HG02623 (cell line): Measurements from ENCODE around the gene OLFML2A.
"Not testable (repeated sequence)": the region's sequence is repeated elsewhere in the genome, so short reads cannot be mapped to it uniquely, and the experiment has no call there.

Experiments used
- ATAC-seq: cut with Tn5 transposase; IDR thresholded peaks from one replicate; pipeline ENCODE4 v1.9.1; 2021; ENCODE audit warnings: moderate library complexity; ENCODE audit not compliant: unreplicated experiment

OLFML2A gene

DNA sequence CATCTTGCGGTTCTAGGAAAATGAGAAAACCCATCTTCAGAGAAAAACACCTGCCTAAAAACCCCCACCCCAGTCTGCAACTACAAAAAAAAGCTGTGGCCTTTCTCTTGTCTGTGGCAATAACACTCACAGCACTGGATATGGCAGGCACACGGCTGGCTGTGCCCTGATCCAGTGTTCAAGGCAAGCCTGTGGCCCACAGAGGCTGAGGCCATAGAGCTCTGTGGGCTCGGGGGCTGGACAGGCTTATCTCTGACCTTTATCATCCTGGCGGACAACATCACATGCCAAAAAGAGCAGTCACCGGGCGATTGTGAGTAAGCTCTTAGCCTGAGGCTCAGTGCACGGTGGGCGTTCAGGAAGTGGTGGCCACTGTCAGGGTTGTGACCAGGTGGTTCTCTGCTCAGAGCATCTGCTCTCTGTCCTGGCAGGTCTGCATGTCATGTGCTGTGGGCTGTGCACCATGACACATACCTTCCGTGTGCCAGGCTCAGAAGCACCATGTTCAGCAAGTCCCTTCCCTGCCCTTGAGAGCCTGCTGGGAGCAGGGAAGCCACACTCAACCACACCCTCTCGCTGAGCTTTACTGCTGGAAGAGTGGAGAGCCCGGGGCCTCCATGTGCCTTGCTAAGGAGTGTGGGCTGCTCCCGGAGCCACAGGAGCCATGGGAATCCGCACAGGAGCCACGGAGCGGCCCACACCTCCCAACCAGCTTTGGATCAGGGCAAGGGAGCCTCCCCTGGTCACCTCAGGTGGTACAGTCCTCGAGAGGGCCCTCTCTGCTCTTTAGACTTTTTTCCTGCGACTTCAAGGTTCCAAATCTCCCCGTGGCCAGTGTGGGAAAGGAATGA lies 41.7 kb downstream of the OLFML2A start:
- ATAC-seq = no peak

DNA sequence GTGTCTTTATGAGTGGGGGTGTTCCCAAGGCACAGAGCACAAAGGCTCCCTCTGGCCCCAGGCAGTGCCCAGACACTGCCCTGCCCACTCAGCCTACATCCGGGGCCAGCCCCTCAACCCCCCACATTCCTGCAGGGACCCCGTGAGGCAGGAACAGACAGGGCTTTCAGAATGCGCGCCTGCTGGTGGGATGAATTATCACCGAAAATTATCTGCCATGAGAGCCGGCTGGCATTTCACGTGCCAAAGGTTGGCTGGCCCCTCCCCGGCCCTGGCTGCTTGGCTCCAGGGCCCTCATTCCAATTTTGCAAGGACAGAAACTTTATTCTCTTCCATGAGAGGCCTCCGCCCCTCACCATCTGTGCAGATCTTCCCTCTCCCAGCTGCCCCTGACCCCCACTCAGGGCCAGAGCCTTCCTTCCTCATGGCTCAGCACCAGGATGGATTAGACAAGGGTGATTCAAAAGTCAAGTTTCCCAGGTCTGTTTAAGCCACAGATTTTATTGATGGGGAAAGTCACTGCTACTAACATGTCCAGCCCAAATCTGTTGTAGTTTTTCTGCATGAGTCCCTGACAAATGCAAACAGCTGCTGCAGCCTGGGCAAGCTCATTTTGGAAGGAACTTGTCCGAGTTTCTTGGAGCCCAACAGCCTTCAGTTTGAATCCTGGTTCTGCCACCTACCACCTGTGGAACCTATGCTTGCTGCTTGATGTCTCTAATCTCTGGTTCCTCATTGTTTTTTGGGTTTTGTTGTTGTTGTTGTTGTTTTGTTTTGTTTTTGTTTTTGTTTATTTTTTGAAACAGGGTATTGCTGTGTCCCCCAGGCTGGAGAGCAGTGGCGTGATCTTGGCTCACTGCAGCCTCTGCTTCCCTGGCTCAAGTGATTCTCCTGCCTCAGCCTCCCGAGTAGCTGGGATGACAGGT lies 44.0 kb downstream of the OLFML2A start:
- ATAC-seq = no peak

DNA sequence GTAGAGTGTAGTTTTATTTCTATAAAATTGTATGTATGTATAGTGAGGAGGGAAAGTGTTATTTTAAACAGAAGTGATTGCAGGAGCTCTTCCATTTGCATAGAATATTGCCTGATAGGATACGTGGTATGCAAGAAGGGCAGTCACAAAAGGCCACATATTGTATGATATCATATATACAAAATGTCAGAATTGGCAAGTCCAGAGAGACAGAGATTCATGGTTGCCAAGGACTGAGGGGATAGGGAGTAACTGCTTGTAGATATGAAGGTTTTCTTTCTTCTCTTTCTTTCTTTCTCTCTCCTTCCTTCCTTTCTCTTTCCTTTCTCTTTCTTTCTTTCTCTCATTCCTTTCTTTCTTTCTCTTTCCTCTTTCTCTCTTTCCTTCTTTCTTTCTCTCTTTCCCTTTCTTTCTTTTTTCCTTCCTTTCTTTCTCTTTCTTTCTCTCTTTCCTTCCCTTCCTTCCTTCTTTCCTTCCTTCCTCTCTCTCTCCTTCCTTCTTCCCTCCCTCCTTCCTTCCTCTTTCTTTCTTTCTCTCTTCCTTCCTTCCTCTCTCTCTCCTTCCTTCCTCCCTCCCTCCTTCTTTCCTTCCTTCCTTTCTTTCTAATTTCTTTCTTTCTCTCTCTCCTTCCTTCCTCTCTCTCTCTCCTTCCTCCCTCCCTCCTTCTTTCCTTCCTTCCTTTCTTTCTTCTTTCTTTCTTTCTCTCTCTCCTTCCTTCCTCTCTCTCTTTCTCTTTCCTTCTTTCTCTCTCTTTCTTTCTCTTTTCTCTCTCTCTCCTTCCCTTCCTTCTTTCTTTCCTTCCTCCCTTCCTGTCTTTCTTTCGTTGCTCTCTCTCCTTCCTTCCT lies 51.8 kb downstream of the OLFML2A start:
- ATAC-seq = no peak

DNA sequence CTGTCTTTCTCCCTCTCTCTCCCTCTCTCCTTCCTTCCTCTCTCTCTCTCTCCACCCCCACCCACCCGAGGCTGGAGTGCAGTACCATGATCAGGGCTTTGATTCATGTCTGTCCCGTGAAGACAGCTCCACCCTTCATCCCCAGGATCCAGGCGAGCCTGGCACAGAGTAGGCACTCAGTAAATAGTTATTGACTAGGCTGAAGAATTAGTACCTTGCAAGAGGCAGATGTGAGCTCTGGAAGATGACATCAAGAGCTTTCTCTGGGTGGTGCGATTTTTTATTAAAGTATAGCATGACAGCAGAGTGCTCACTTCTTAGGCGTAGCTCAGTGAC lies 52.4 kb downstream of the OLFML2A start:
- no peak for ATAC-seq

DNA sequence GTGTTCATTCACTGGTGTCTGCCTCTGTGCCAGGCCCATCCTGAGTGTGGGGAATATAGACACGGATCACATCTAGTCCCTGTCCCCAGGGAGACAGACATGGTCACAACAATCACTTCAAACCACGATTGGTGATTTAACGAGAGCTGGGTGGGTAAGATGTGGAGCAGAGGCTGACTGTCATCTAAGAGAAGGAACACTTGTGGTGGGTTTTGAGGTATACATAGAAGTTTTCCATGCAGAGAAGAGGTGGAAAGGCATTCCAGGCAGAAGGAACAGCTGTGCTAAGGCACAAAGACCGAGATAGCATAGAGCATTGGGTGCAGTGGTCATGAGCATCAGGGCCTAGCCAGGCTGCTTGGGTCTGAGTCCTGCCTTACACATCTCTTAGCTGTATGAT lies 53.7 kb downstream of the OLFML2A start:
- ATAC-seq = no peak

DNA sequence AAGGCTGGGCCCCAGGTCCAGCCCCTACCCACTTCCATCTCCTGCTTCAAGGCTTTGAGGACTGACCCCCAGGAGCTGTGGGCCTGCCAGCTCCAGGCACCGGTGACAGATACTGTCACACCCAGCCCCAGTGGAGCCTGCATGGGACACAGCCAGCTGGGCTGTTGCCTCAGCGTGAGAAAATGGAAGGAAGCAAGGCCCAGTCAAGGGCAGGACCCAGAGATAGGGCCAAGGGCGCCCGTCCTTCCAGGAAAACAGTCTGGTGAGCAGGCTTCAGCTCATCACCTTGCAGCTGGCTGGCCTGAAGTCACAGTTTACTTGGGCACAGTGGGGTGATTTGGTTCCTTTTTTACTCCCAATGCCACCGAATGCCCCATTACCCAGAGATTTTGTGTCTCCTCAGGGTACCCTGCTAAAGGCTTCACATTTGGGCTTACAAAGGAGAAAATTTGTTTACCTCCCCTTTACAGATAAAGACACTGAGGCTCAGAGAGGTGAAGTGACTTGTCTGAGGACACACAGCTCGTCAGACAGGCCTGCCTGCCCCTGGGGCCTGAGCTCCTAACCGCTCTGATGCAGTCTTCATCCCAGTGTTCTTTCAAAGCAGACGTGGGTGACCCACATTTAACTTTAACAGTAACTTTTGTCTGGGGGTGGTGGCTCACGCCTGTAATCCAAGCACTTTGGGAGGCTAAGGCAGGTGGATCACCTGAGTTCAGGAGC lies 54.9 kb downstream of the OLFML2A start:
- no peak for ATAC-seq

DNA sequence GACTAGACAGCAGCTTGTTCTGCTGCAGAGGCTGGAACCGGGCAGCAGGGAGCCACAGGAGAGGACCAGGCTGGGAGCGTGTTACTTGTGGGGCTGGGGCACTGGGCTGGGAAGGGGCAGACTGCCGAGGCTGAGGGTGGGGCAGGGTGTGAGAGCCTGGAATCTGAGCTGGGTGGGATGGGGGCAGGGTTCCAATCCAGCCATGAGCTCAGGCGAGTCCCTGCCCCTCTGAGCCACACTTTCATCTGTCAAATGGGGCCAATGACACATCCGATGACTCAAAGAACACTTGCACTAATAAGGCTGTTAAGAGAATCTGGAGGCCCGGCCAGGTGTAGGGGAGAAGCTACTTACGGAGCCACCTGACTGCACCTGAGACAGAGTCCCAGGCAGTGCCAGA lies 57.7 kb downstream of the OLFML2A start:
- no peak for ATAC-seq

DNA sequence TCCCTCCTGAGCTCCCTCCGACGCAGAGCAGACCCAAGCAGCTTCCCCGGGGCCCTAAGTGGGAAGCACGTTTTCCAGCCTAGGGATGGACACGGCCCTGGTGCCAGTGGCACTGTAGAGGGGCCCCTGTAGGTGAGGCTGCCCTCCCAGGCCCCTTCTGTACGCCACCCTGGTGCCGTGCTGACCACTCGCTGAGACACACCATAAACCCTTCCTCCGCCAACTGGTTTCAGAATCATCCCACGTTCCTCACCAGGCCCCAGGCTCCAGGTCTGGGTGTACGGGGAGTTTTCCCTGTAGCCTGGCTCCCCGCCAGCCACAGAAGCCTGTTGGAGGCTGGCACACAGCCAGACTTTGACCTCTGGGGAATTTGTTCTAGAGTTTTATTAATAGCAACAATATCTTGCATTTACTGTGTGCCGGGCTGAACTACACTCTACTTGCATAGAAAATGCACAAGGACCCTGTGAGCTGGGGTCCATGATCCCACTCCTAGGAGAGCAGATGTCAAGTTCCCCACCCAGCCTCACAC lies 58.2 kb downstream of the OLFML2A start:
- no peak for ATAC-seq

DNA sequence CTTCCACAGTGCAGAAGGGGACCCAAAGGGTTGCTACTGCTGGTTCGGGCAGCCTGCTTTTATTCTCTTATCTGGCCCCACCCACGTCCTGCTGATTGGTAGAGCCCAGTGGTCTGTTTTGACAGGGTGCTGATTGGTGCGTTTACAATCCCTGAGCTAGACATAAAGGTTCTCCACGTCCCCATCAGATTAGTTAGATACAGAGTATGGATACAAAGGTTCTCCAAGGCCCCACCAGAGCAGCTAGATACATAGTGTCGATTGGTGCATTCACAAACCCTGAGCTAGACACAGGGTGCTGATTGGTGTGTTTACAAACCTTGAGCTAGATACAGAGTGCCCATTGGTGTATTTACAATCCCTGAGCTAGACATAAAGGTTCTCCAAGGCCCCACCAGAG lies 61.2 kb downstream of the OLFML2A start:
- not testable (repeated sequence) for ATAC-seq

DNA sequence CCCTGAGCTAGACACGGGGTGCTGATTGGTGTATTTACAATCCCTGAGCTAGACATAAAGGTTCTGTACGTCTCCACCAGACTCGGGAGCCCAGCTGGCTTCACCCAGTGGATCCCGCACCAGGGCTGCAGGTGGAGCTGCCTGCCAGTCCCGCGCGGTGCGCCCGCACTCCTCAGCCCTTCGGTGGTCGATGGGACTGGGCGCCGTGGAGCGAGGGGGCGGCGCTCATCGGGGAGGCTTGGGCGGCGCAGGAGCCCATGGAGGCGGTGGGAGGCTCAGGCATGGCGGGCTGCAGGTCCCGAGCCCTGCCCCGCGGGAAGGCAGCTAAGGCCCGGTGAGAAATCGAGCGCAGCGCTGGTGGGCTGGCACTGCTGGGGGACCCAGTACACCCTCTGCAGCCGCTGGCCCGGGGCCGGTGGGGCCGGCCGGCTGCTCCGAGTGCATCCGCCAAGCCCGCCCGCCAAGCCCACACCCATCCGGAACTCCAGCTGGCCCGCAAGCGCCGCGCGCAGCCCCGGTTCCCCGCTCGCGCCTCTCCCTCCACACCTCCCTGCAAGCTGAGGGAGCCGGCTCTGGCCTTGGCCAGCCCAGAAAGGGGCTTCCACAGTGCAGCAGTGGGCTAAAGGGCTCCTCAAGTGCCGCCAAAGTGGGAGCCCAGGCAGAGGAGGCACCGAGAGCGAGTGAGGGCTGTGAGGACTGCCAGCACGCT lies 61.8 kb downstream of the OLFML2A start:
- ATAC-seq = not testable (repeated sequence)

DNA sequence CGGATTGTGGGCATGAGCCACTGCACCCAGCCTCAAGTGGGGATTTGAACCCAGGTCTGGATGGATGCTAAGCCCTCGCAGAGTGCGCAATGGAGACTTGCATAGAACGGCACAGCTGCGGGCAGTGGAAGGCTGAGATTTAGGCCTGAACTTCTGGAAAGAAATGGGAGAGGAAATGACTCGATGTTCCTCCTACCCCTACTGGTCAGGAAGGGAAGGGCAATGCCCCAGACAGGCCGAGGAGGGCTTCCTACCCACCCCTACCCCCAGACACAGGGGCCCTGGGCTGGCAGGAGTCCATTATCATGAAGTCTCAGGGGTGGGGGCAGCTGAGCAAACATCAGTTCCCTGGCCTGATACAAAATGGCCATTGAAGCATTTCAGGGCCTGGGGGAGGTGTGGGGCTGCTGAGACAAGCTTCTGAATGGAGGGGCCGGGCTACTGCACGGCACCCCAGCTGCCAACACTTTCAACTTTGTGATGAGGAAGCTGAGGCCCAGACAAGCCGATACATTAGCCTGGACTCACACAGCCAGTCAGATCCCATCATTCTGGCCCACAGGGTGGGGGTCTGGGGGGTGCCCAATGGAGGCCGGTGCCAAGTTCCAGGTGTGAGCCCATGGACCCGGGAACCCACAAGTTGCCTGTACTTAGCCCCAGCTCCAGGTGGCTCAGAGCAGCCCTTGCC lies 62.8 kb downstream of the OLFML2A start:
- ATAC-seq = no peak

DNA sequence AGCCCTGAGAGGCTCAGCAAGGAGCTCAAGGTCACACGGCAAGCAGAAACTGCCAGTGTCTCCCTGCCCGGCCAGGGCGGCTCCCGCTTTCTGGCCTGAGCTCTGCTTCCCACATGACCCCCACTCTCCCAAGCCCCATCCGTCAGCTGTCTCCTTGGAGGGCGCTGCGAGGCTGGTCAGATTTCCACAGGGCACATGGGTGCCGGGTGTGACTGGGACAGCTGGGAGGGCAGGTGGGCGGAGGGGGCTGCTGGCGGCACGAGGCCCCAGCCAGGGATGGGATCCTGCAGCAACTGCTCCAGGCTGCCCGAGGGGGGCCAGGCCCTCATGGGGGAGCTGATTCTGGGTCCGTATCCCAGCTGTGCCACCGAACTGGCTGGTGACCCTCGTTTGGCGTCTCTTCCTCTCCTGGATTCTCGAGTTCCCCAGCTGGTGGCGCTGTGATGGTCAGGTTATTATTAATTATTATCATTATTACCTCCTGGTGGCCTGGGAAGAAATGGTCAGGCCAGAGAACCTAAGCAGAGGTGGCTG lies 63.4 kb downstream of the OLFML2A start:
- no peak for ATAC-seq

DNA sequence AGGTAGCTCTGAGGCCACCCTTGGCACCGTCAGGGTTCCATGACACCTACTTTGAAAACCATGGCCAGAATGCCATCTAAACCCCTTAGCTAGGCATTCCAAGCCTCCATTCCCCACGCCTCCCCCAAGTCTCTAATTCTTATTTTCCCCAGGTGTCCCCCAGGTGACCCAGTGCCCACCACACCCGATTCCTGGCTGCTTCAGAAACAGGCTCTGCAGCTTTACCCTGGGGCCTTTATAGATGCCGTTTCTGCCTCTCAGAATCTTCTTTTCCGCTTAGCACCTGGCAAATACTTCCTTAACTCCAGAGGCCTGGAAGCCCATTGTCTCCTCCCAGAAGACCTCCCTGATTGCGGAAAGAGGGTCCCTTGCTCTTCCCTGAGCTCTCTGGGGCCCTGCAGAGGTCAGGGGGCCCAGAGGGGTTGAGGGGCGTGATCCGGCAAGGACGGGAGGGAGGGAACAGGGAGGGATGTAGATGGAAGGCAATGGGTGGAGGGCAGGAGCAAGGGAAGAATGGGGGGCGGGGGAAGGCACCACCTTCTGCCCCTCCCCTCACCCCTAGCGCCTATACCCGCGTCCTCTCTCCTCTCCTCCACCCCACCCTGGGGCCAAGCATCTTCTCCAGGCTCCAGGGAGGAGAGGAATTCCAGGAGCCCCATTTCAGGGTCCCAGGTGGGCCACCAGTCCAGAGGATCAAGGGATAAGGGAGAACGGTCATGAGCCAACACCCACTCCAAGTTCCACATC lies 64.3 kb downstream of the OLFML2A start:
- ATAC-seq = no peak

DNA sequence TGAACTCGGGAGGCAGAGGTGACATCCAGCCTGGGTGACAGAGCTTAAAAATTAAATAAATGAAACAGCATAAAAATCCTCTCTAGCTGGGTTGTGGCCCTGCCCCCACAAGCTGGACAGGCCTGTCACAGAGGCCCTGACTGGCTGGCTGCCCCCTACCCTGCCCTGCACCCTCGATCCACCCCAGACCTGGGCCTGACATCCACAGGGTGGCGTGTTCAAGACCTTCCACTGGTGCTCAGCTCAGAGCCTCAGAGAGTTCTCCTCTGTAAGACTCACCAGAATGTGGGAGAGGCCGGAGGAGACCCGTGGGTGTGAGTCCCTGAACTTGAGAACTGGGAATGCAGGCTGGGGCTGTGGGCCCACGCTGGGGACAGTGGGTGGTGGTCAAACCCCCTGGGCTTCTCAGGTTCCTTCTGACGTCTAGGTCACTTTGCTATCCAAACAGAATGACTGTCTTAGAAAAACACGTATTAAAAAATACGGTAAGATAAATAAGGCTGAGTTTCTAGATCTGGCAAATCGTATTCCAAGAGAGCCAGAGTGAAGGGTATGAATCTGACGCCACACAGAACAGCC lies 66.6 kb downstream of the OLFML2A start:
- no peak for ATAC-seq

DNA sequence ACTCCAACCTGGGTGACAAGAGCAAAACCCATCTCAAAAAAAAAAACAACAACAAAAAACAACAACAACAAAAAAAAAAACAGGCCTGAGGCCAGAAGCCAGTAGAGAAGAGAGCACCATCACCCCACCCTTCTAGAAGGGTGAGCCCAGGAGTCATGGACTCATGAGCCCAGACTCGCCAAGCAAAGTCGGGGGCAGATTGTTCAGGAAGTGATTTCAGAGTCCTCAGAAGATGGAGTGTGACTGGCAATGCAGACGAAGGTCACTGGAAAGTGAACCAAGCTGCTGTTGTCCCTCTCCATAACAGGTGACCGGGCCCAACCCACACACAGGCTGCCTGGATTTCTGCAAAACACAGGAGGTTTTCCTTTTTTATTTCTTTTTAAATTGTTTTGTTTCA lies 67.4 kb downstream of the OLFML2A start:
- no peak for ATAC-seq

DNA sequence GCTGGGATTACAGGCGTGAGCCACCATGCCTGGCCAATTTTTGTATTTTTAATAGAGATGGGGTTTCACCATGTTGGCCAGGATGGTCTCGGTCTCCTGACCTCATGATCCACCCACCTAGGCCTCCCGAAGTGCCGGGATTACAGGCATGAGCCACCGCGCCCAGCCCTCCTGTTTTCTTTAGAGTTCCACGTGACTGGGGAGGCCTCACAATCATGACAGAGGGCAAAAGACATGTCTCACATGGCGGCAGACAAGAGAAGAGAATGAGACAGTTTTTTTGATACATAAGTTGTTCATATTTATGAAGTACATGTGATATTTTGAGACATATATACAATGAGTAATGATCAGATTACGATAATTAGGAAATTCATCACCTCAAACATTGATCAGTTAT lies 69.5 kb downstream of the OLFML2A start:
- ATAC-seq = not testable (repeated sequence)

DNA sequence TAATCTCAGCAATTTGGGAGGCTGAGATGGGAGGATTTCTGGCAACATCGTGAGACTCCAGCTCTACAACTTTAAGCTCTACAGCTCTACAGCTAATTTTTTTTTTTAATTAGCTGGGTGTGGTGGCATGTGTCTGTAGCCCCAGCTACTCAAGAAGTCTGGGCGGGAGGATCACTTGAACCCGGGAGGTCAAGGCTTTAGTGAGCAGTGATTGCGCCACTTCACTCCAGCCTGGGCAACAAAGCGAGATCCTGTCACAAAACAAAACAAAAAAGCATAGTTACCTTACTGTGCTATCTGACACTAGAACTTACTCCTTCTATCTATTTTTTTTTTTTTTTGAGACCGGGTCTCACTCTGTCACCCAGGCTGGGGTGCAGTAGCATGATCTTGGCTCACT lies 70.0 kb downstream of the OLFML2A start:
- no peak for ATAC-seq

DNA sequence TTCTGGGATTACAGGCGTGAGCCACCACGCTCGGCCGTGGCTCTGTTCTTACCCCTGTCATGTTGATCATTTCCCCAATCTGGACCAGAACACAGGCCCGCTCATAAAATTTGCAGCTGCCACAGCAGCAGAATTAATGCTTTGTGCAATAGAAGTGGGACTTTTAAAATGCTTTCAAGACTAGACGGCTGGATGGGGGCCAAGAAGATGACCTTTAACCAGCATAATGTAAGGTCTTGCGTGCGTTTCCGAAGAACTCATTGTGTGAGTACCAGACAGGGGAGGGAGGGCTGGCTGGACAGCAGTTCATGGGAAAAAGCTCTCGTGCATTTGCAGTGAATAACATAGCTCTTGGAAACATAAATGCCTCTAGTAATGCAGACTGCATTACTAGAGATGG lies 72.9 kb downstream of the OLFML2A start:
- no peak for ATAC-seq
